A549 treated with CpdA at 1 μM for 4 hours (cell line): ENCODE data around the gene SLC25A2. TPM values are rescaled to one million over a fixed set of nuclear protein-coding genes. Genes with fewer than 3 reads are reported as not detected.

Experiments used
- total RNA-seq: library from RNA; stranded (reverse); fragments of 200-300 nt; extraction: Qiagen RNA extraction; gene quantifications from 5 replicates; pipeline ENCODE4 v1.2.3, GENCODE V29; 2022; ENCODE audit warnings: low read depth

Gene SLC25A2
- not detected in 5 replicates for total RNA-seq

DNA sequence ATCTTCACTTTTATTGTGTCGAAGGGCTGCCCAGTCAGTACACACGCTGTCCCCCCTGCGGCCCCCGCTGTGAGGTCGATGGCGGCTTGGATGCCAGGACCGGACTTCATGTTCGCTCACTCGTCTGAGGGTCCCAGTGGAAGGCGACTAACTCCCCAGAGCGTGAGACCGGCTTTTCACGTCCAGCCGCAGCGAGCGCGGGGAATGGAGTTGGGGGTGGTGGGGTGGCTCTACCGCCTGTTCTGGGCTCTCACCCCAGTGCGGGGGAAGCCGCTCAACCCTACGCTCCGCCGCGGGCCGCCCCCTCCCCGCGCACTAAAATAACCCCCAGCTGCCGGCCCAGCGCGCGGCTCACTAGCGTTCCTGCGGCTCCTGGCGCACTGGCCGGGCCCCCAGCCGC is at the start of gene SLC25A2:
TSS of gene SLC25A2 (minus strand) at position 294 of the 400 bp plus-strand sequence. CDS start at position 110, 184 bp downstream.

DNA sequence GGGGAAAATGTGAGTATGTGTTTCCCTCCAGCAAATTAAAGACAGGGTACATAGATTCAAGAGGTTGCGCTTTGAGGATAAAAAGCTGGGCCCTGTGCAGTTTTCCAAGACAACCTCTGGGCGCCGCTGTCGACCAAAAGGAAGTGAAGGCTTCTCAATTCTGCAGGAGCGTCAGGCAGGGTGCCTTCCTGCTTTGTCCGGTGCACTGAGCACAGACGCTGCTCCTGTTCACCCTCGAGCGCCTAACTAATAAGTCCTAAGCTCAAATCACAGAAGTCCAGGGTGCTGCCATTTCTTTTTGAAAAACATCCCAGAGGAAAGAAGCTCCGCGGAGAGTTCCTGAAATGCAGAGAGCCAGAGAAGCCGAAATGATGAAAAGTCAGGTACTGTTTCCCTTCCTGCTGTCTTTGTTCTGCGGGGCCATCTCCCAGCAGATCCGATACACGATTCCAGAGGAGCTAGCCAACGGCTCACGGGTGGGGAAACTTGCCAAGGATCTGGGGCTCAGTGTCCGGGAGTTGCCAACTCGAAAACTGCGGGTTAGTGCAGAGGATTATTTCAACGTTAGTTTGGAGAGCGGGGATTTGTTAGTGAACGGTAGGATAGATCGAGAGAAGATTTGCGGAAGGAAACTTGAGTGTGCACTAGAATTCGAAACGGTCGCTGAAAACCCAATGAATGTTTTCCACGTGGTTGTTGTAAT is 46.2 kb upstream of the SLC25A2 start, which contains the start of gene PCDHGB1:
TSS of gene PCDHGB1 (plus strand) at position 183 of the 703 bp plus-strand sequence. CDS start at position 345, 162 bp downstream.

DNA sequence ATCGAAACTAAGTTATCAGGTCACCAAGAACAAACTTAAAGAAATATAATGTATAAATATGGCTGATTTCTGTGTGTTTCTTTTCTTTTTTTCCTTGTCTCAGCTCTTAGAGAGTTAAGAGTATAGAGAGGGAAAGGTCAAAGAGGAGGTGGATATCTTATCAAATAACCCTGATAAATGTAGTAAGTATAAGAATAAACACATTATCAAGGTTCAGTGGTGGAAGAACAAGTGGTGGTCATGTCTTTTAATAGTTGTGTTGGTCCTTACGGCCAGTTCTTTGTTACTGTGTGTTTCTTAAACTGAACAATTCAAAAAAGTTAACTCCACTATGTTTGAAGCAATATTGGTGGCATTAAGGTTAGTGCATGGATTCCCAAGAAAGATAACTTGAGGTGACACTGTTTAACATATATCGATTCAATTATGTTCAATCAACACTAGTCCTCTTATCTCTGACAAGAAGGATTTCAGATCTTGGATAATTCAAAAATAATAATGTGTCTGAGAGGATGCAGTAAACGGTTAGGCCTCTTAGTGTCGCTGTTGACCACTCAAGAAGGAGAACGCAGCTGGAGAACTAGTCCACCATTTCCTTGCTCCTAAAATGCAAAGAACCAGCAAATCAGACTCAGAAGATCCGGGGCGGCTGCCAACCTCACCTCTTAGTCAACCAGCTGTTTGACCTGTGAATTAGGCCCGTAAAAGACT is 39.5 kb upstream of the SLC25A2 start, which contains the start of gene PCDHGA3:
TSS of gene PCDHGA3 (plus strand) at position 588 of the 711 bp plus-strand sequence. CDS start 205 bp downstream, outside the sequence.

DNA sequence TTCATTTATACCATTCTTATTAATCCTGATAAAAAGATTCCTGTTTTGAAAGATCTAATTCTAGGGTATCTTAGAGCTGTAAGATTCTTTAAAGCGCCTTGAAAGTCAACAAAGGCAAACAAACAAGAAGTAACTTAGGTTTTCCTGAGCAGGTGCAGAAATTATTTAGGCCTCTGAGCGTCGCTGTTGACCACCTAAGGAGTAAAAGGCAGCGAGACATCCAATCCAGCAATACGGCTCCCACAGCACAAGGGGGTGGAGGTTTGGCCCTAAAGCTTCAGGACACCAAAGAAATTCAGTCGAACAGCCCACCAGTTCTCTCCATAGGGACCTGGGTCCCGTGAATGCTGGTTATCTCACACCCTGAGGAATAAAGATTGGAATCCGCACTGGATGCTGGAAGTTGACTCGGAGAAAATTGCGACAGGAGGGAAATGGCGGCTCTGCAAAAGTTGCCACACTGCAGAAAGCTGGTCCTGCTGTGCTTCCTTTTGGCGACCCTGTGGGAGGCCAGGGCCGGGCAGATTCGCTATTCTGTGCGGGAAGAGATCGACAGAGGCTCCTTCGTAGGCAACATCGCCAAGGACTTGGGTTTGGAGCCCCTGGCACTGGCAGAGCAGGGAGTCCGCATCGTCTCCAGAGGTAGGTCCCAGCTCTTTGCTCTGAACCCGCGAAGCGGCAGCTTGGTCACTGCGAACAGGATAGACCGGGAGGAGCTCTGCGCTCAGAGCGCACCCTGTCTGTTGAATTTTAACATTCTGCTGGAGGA is 34.9 kb upstream of the SLC25A2 start, which contains the start of gene PCDHGA2:
TSS of gene PCDHGA2 (plus strand) at position 223 of the 769 bp plus-strand sequence.

DNA sequence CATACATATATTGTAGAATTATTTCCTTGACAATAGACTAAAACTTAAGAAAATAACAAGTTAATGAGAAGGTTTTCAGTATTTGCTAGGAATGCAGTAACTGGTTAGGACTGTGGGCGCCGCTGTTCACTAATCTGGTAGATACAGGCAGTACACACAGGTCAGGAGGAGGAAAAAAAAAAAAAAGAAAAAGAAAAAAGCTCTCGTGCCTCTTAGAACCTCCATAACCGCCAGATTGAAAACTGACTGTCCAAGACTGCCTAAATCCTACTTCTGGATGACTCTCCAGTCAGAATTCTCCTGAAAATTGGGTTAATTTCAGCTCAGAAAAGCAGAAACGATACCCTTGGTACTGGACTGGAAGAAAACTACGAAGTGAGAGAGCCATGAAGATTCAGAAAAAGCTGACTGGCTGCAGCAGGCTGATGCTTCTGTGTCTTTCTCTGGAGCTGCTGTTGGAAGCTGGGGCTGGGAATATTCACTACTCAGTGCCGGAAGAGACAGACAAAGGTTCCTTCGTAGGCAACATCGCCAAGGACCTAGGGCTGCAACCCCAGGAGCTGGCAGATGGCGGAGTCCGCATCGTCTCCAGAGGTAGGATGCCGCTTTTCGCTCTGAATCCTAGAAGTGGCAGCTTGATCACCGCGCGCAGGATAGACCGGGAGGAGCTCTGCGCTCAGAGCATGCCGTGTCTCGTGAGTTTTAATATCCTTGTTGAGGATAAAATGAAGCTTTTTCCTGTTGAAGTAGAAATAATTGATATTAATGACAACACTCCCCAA is 26.6 kb upstream of the SLC25A2 start, which contains the start of gene PCDHGA1:
TSS of gene PCDHGA1 (plus strand) at position 216 of the 782 bp plus-strand sequence.

DNA sequence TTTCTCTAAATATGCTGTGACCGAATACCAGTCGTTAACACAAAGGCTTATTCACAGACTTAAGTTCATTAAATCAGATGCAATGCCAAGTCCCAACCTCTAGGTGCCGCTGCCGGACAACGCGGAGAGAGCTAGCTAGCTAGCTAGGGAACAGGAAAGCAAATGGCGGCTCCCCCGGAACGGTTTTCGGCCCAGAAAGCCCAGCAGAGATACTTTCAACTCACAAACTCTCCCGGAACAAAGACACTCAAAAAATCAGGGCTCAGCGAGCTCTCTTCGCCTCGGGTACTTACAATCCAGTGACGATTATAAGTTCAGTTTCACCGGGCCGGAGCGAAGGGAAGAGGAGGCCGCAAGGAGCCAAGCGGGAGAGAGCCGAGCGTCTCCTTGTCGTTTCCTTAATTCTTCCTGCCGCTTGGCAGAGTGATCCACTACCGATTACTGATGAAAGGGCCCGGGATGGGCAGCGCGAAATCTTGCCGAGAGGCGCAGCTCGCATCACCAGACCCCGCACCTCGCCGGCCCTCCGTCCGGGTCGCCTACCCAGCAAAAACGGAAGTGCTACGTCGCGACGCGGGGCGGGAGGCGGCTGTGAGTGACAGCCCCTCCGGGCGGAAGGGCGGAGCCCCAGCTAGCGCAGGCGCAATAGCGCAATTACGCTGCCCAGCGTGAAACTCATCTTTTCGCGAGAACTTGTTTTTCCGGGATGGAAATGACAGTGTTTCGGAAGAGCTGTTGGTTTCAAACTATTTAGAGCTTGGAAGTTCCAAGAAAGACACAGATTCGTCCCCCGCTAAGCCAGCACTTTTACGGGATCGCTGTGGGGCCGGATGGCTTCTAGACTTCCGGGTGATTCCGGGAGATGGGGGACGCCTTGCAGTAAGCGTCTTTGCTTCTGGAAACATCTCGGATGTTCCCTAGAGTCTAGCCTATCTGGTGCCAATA is 16.6 kb upstream of the SLC25A2 start, which contains the start of gene TAF7:
TSS of gene TAF7 (minus strand) at position 560 of the 945 bp plus-strand sequence. CDS start 740 bp downstream, outside the sequence.

Other genes starting within 250 kb of the SLC25A2 start
- gene PCDHB2, start 209.4 kb downstream of the SLC25A2 start, total RNA-seq = 2.7 to 5.4 TPM (median 3.7 TPM) in 5 replicates
- 0.02 to 0.06 TPM (median 0.05 TPM) in 3 of 5 replicates, not detected in the others for gene PCDHB3, start 203.6 kb downstream of the SLC25A2 start, total RNA-seq
- gene PCDHB4, start 182.2 kb downstream of the SLC25A2 start, total RNA-seq = 0.03 to 0.09 TPM (median 0.06 TPM) in 4 of 5 replicates, not detected in the other
- gene PCDHB5, start 168.8 kb downstream of the SLC25A2 start, total RNA-seq = 1.2 to 1.9 TPM (median 1.5 TPM) in 5 replicates
- 0.89 to 1.2 TPM (median 1.1 TPM) in 5 replicates for gene PCDHB6, start 154.0 kb downstream of the SLC25A2 start, total RNA-seq
- 0.01 TPM in 1 of 5 replicates, not detected in the others for gene PCDHB7, start 131.4 kb downstream of the SLC25A2 start, total RNA-seq
- 0.24 to 0.42 TPM (median 0.37 TPM) in 5 replicates for gene PCDHB8, start 126.3 kb downstream of the SLC25A2 start, total RNA-seq
- 0.05 to 0.10 TPM (median 0.08 TPM) in 4 of 5 replicates, not detected in the other for gene PCDHB16, start 121.7 kb downstream of the SLC25A2 start, total RNA-seq
- 0.01 to 0.03 TPM in 2 of 5 replicates, not detected in the others for gene PCDHB9, start 116.9 kb downstream of the SLC25A2 start, total RNA-seq
- gene PCDHB10, start 111.7 kb downstream of the SLC25A2 start, total RNA-seq = 0.03 to 0.06 TPM in 2 of 5 replicates, not detected in the others
- 0.06 to 0.14 TPM (median 0.09 TPM) in 5 replicates for gene PCDHB11, start 104.4 kb downstream of the SLC25A2 start, total RNA-seq
- gene PCDHB12, start 95.3 kb downstream of the SLC25A2 start, total RNA-seq = 0.07 TPM in 1 of 5 replicates, not detected in the others
- gene PCDHB13, start 90.1 kb downstream of the SLC25A2 start, total RNA-seq = 0.02 to 0.08 TPM (median 0.07 TPM) in 5 replicates
- gene PCDHB14, start 80.7 kb downstream of the SLC25A2 start, total RNA-seq = 0.06 to 0.13 TPM (median 0.09 TPM) in 5 replicates
- gene PCDHB15, start 58.7 kb downstream of the SLC25A2 start, total RNA-seq = 0.05 to 0.07 TPM (median 0.06 TPM) in 4 of 5 replicates, not detected in the other
- 66.8 to 81.4 TPM (median 74.0 TPM) in 5 replicates for gene TAF7, start 16.7 kb upstream of the SLC25A2 start, total RNA-seq
- 0.27 to 0.49 TPM (median 0.31 TPM) in 5 replicates for gene PCDHGA1, start 26.5 kb upstream of the SLC25A2 start, total RNA-seq
- 0.44 to 0.73 TPM (median 0.59 TPM) in 5 replicates for gene PCDHGA2, start 34.7 kb upstream of the SLC25A2 start, total RNA-seq
- 0.05 to 0.09 TPM in 2 of 5 replicates, not detected in the others for gene PCDHGA3, start 39.8 kb upstream of the SLC25A2 start, total RNA-seq
- gene PCDHGB1, start 46.0 kb upstream of the SLC25A2 start, total RNA-seq = 1.0 to 2.1 TPM (median 1.9 TPM) in 5 replicates
- gene PCDHGA4, start 51.0 kb upstream of the SLC25A2 start, total RNA-seq = 0.08 to 0.20 TPM (median 0.10 TPM) in 5 replicates
- gene PCDHGB2, start 55.9 kb upstream of the SLC25A2 start, total RNA-seq = 0.07 to 0.19 TPM (median 0.17 TPM) in 5 replicates
- 0.11 to 0.17 TPM (median 0.15 TPM) in 5 replicates for gene PCDHGA5, start 60.1 kb upstream of the SLC25A2 start, total RNA-seq
- gene PCDHGB3, start 66.2 kb upstream of the SLC25A2 start, total RNA-seq = 0.15 to 0.35 TPM (median 0.20 TPM) in 5 replicates
- gene PCDHGA6, start 69.8 kb upstream of the SLC25A2 start, total RNA-seq = 0.13 to 0.28 TPM (median 0.22 TPM) in 5 replicates
- 0.72 to 1.3 TPM (median 0.96 TPM) in 5 replicates for gene PCDHGA7, start 78.7 kb upstream of the SLC25A2 start, total RNA-seq
- gene PCDHGB4, start 83.6 kb upstream of the SLC25A2 start, total RNA-seq = 0.66 to 1.0 TPM (median 0.73 TPM) in 5 replicates
- 0.02 TPM in 2 of 5 replicates, not detected in the others for gene PCDHGA8, start 88.6 kb upstream of the SLC25A2 start, total RNA-seq
- 1.9 to 2.8 TPM (median 2.4 TPM) in 5 replicates for gene PCDHGB5, start 93.9 kb upstream of the SLC25A2 start, total RNA-seq
- 0.06 to 0.14 TPM (median 0.08 TPM) in 3 of 5 replicates, not detected in the others for gene PCDHGA9, start 98.7 kb upstream of the SLC25A2 start, total RNA-seq
- gene PCDHGB6, start 104.0 kb upstream of the SLC25A2 start, total RNA-seq = 0.06 to 0.12 TPM (median 0.09 TPM) in 4 of 5 replicates, not detected in the other
- gene PCDHGA10, start 108.9 kb upstream of the SLC25A2 start, total RNA-seq = 0.01 TPM in 1 of 5 replicates, not detected in the others
- gene PCDHGB7, start 113.6 kb upstream of the SLC25A2 start, total RNA-seq = 0.03 to 0.16 TPM (median 0.07 TPM) in 5 replicates
- gene PCDHGA11, start 117.0 kb upstream of the SLC25A2 start, total RNA-seq = 0.02 TPM in 1 of 5 replicates, not detected in the others
- 0.02 TPM in 1 of 5 replicates, not detected in the others for gene PCDHGA12, start 126.5 kb upstream of the SLC25A2 start, total RNA-seq
- gene PCDHGC3, start 171.9 kb upstream of the SLC25A2 start, total RNA-seq = 6.1 to 7.1 TPM (median 6.4 TPM) in 5 replicates
- 0.02 to 0.15 TPM (median 0.05 TPM) in 3 of 5 replicates, not detected in the others for gene PCDHGC4, start 181.0 kb upstream of the SLC25A2 start, total RNA-seq
- 0.05 TPM in 1 of 5 replicates, not detected in the others for gene PCDHGC5, start 185.0 kb upstream of the SLC25A2 start, total RNA-seq